PC-9 (cell line): ENCODE data around the gene SMARCA2. TPM values are rescaled to one million over a fixed set of nuclear protein-coding genes. Genes with fewer than 3 reads are reported as not detected.
A peak's percentile ranks its signal among the peaks of the same experiment; 100 is the strongest.

Source experiments
- BruUV-seq: library from RNA; stranded (reverse); fragments of 400-500 nt; replicated peaks from 2 replicates; lab custom pipeline; 2021; lab: Mats Ljungman, UMichigan
- CTCF ChIA-PET: fragments of 300-600 bp; sonication (Branson Sonifier 250); formaldehyde crosslinking; loops from one replicate; lab custom pipeline; 2022; ENCODE audit warnings: antibody characterized with exemption; lab: Charles Lee
- POLR2A ChIA-PET: fragments of 300-600 bp; sonication (Branson Sonifier 250); formaldehyde crosslinking; loops from one replicate; lab custom pipeline; 2022; ENCODE audit warnings: antibody characterized with exemption; ENCODE audit not compliant: unreplicated experiment; lab: Charles Lee
- DNase-seq, 2 experiments: peaks; one replicate each; pipeline versions ENCODE4 v3.0.0 to v3.0.0-alpha.2; 2015 to 2022; ENCODE audit warnings: mixed read lengths in 1 of 2
- H2AFZ ChIP-seq: fragments of 200-600 bp; sonication (generic); 2 replicates; pipeline ENCODE4 v1.8.1; 2017; ENCODE audit warnings: antibody characterized with exemption
- H3F3A ChIP-seq: fragments of 200-600 bp; sonication (generic); 2 replicates; pipeline ENCODE4 v1.8.1; 2017; ENCODE audit warnings: antibody characterized with exemption, mild to moderate bottlenecking, low read depth; ENCODE audit not compliant: insufficient read depth
- H3K27ac ChIP-seq: fragments of 200-600 bp; sonication (generic); 2 replicates; pipeline ENCODE4 v1.6.1; 2016; ENCODE audit warnings: mixed run types
- H3K27me3 ChIP-seq: fragments of 200-600 bp; sonication (generic); 2 replicates; pipeline ENCODE4 v1.6.1; 2016; ENCODE audit warnings: low read depth, mixed run types; ENCODE audit not compliant: insufficient read depth
- H3K36me3 ChIP-seq: fragments of 200-600 bp; sonication (generic); 2 replicates; pipeline ENCODE4 v1.6.1; 2016; ENCODE audit warnings: low read depth, mixed run types
- H3K4me1 ChIP-seq: fragments of 200-600 bp; sonication (generic); replicated peaks from 2 replicates; pipeline ENCODE4 v1.6.1; 2016; ENCODE audit warnings: mixed run types; ENCODE audit not compliant: insufficient read depth
- H3K4me2 ChIP-seq: fragments of 200-600 bp; sonication (generic); 2 replicates; pipeline ENCODE4 v1.6.1; 2017; ENCODE audit warnings: mixed run types
- H3K4me3 ChIP-seq: fragments of 200-600 bp; sonication (generic); 2 replicates; pipeline ENCODE4 v1.6.1; 2016; ENCODE audit warnings: mixed run types
- H3K79me2 ChIP-seq: fragments of 200-600 bp; sonication (generic); 2 replicates; pipeline ENCODE4 v1.6.1; 2017; ENCODE audit warnings: low read depth, mixed run types
- H3K9me2 ChIP-seq: fragments of 200-600 bp; sonication (generic); 2 replicates; pipeline ENCODE4 v1.8.1; 2017; ENCODE audit warnings: mild to moderate bottlenecking; ENCODE audit not compliant: insufficient read depth
- H3K9me3 ChIP-seq: fragments of 200-600 bp; sonication (generic); 2 replicates; pipeline ENCODE4 v1.8.1; 2016; ENCODE audit warnings: low read depth; ENCODE audit not compliant: insufficient read depth
- H4K20me1 ChIP-seq: fragments of 200-600 bp; sonication (generic); 2 replicates; pipeline ENCODE4 v1.8.1; 2017; ENCODE audit not compliant: insufficient read depth
- CTCF ChIP-seq: fragments of 200-600 bp; sonication (generic); conservative IDR thresholded peaks from 2 replicates; pipeline ENCODE4 v1.6.1; 2017; ENCODE audit warnings: mixed run types, antibody characterized with exemption, mild to moderate bottlenecking, moderate library complexity
- EZH2 ChIP-seq: fragments of 200-600 bp; sonication (generic); IDR thresholded peaks from 2 replicates; pipeline ENCODE4 v1.8.0; 2017; ENCODE audit warnings: antibody characterized with exemption, low read depth
- intact Hi-C: fragments of 100-400 bp; cut with micrococcal nuclease; formaldehyde crosslinking; loops from one replicate; pipeline ENCODE4 v1.10.0; 2022; ENCODE audit not compliant: unreplicated experiment
- total RNA-seq: library from RNA; stranded (reverse); gene quantifications from 2 replicates; pipeline ENCODE4 v1.2.3, GENCODE V29; 2021

SMARCA2 gene
- total RNA-seq, 1 experiment from 2014 or later: 29.3 TPM

- no peak overlapping the region for H3K4me2 ChIP-seq
- no TSS peak for BruUV-seq
- no peaks in the 10 kb centered on the region for H3F3A ChIP-seq
- no peaks in the 10 kb centered on the region for H3K79me2 ChIP-seq
- intact Hi-C loops: no loop called here
- no peaks in the 10 kb centered on the region for H3K36me3 ChIP-seq
- no peak for DNase-seq
- H3K27me3 ChIP-seq: no peaks in the 10 kb centered on the region
- no peaks in the 10 kb centered on the region for H3K9me2 ChIP-seq
- no peaks in the 10 kb centered on the region for H3K4me1 ChIP-seq
- no peak overlapping the region for H2AFZ ChIP-seq
- H3K27ac ChIP-seq: no peak overlapping the region
- no peaks in the 10 kb centered on the region for H3K9me3 ChIP-seq
- ChIA-PET POLR2A (no interaction called here), CTCF (no interaction called here)
- H4K20me1 ChIP-seq: no peaks in the 10 kb centered on the region
- no peak for TF ChIP-seq EZH2
- no peak for TF ChIP-seq CTCF
- H3K4me3 ChIP-seq: no peak overlapping the region
Observed at GRCh38 chr9:2220036-2220435, 204.9 kb downstream of the SMARCA2 start.

GRCh38 chr9:2227144-2227867, 212.2 kb downstream of the SMARCA2 start:
- ChIA-PET CTCF (no interaction called here), POLR2A (no interaction called here)
- intact Hi-C loops: loop anchor here (5.0 kb wide), 1 partner anchor 70 kb away; no protein-coding TSS in a partner anchor
- H3K4me2 ChIP-seq: no peak overlapping the region
- no peak for DNase-seq
- no peaks in the 10 kb centered on the region for H3K9me3 ChIP-seq
- H4K20me1 ChIP-seq: no peaks in the 10 kb centered on the region
- no peak overlapping the region for H3K27ac ChIP-seq
- TF ChIP-seq EZH2 (no peak), CTCF (no peak)
- no peak overlapping the region for H2AFZ ChIP-seq
- no TSS peak for BruUV-seq
- peaks cover 7% of the 10 kb centered on the region; the same call in 1 of the 2 replicates for H3K4me1 ChIP-seq
- H3K9me2 ChIP-seq: no peaks in the 10 kb centered on the region
- H3F3A ChIP-seq: no peaks in the 10 kb centered on the region
- no peaks in the 10 kb centered on the region for H3K36me3 ChIP-seq
- H3K79me2 ChIP-seq: no peaks in the 10 kb centered on the region
- H3K27me3 ChIP-seq: no peaks in the 10 kb centered on the region
- no peak overlapping the region for H3K4me3 ChIP-seq

- Histone ChIP-seq H3F3A (no peaks in the 10 kb centered on the region), H4K20me1 (no peaks in the 10 kb centered on the region), H3K9me2 (no peaks in the 10 kb centered on the region), H3K4me3 (no peak overlapping the region), H3K4me1 (peaks cover 7% of the 10 kb centered on the region; the same call in 1 of the 2 replicates), H3K27ac (no peak overlapping the region), H3K79me2 (no peaks in the 10 kb centered on the region), H3K9me3 (no peaks in the 10 kb centered on the region), H3K27me3 (no peaks in the 10 kb centered on the region), H3K4me2 (no peak overlapping the region), H2AFZ (no peak overlapping the region), H3K36me3 (no peaks in the 10 kb centered on the region)
- BruUV-seq: no TSS peak
- CTCF ChIA-PET: no interaction called here
- POLR2A ChIA-PET: no interaction called here
- TF ChIP-seq EZH2: no peak
- TF ChIP-seq CTCF: peak; percentile 24; the same call in 1 of the 2 replicates
- no peak for DNase-seq
- intact Hi-C loops: loop anchor here (5.0 kb wide), 1 partner anchor 71 kb away; no protein-coding TSS in a partner anchor
Observed at GRCh38 chr9:2228132-2228531, 213.0 kb downstream of the SMARCA2 start.
